Activated naive CD8-positive, alpha-beta T cell treated with anti-CD3 and anti-CD28 coated beads for 36 hours (primary cell): ENCODE results near the gene MITF. TPM values are rescaled to one million over a fixed set of nuclear protein-coding genes. Genes with fewer than 3 reads are reported as not detected.
A peak's percentile ranks its signal among the peaks of the same experiment; 100 is the strongest.

Source experiments
- DNase-seq: peaks from one replicate; pipeline ENCODE4 v3.0.0; 2021
- H3K27ac Mint-ChIP-seq: one replicate; pipeline ENCODE4 v1.8.0; 2022; ENCODE audit warnings: mild to moderate bottlenecking, moderate library complexity, mixed read lengths
- H3K27me3 Mint-ChIP-seq: one replicate; pipeline ENCODE4 v1.8.0; 2022; ENCODE audit warnings: mild to moderate bottlenecking, mixed read lengths
- H3K36me3 Mint-ChIP-seq: one replicate; pipeline ENCODE4 v1.8.0; 2021; ENCODE audit warnings: mild to moderate bottlenecking, mixed read lengths
- H3K4me1 Mint-ChIP-seq: one replicate; pipeline ENCODE4 v1.8.0; 2021; ENCODE audit warnings: mixed read lengths
- H3K4me3 Mint-ChIP-seq: one replicate; pipeline ENCODE4 v1.8.0; 2022; ENCODE audit warnings: mild to moderate bottlenecking, moderate library complexity, mixed read lengths
- H3K9me3 Mint-ChIP-seq: one replicate; pipeline ENCODE4 v1.8.0; 2022; ENCODE audit warnings: mixed read lengths
- total RNA-seq, 2 experiments: library from RNA; stranded (reverse); gene quantifications; one replicate each; pipeline ENCODE4 v1.2.3, GENCODE V29; 2021

Gene MITF
- under 1 TPM; 0.06 to 0.25 TPM for total RNA-seq

- DNase-seq = peak; percentile 73
- Mint-ChIP-seq H3K9me3 (no peaks in the 10 kb centered on the region), H3K27me3 (peaks cover 62% of the 10 kb centered on the region), H3K27ac (no peak within 1 kb of the TSS), H3K4me3 (peak within 1 kb of the TSS; percentile 74), H3K4me1 (peaks cover 6% of the 10 kb centered on the region), H3K36me3 (no peaks in the 10 kb centered on the region)
Measured at GRCh38 chr3:69739204-69740102, at the start of gene MITF. MITF (plus strand) TSS chr3:69739464; CDS start chr3:69739598, 134 bp downstream.

GRCh38 chr3:69691860-69692259 lies 47.4 kb upstream of the MITF start:
- Mint-ChIP-seq H3K36me3 (no peaks in the 10 kb centered on the region), H3K27ac (no peak overlapping the region), H3K9me3 (no peaks in the 10 kb centered on the region), H3K27me3 (no peaks in the 10 kb centered on the region), H3K4me1 (no peaks in the 10 kb centered on the region), H3K4me3 (no peak overlapping the region)
- DNase-seq = no peak

GRCh38 chr3:69692761-69693160 lies 46.5 kb upstream of the MITF start:
- Mint-ChIP-seq H3K4me3 (no peak overlapping the region), H3K9me3 (no peaks in the 10 kb centered on the region), H3K27me3 (no peaks in the 10 kb centered on the region), H3K4me1 (no peaks in the 10 kb centered on the region), H3K27ac (no peak overlapping the region), H3K36me3 (no peaks in the 10 kb centered on the region)
- no peak for DNase-seq

- Mint-ChIP-seq H3K4me3 (no peak overlapping the region), H3K27ac (no peak overlapping the region), H3K9me3 (no peaks in the 10 kb centered on the region), H3K4me1 (no peaks in the 10 kb centered on the region), H3K27me3 (no peaks in the 10 kb centered on the region), H3K36me3 (no peaks in the 10 kb centered on the region)
- no peak for DNase-seq
Measured at GRCh38 chr3:69695443-69695842, 43.8 kb upstream of the MITF start.

- Mint-ChIP-seq H3K27me3 (no peaks in the 10 kb centered on the region), H3K27ac (no peak overlapping the region), H3K4me3 (no peak overlapping the region)
Measured at GRCh38 chr3:69695933-69696332, 43.3 kb upstream of the MITF start.

GRCh38 chr3:69696367-69696766 lies 42.9 kb upstream of the MITF start:
- no peak overlapping the region for H3K27ac Mint-ChIP-seq
- H3K4me3 Mint-ChIP-seq = no peak overlapping the region
- H3K27me3 Mint-ChIP-seq = no peaks in the 10 kb centered on the region
- peaks cover 4% of the 10 kb centered on the region for H3K9me3 Mint-ChIP-seq
- H3K4me1 Mint-ChIP-seq = no peaks in the 10 kb centered on the region
- no peak for DNase-seq
- H3K36me3 Mint-ChIP-seq = no peaks in the 10 kb centered on the region

More at GRCh38 chr3:69695933-69696332, 43.3 kb upstream of the MITF start:
- Mint-ChIP-seq H3K4me1 (no peaks in the 10 kb centered on the region), H3K9me3 (peaks cover 3% of the 10 kb centered on the region), H3K36me3 (no peaks in the 10 kb centered on the region)
- DNase-seq = no peak

- no peak overlapping the region for H3K27ac Mint-ChIP-seq
- DNase-seq = no peak
- no peaks in the 10 kb centered on the region for H3K4me1 Mint-ChIP-seq
- H3K4me3 Mint-ChIP-seq = no peak overlapping the region
- H3K36me3 Mint-ChIP-seq = no peaks in the 10 kb centered on the region
- no peaks in the 10 kb centered on the region for H3K27me3 Mint-ChIP-seq
- H3K9me3 Mint-ChIP-seq = peaks cover 7% of the 10 kb centered on the region
Measured at GRCh38 chr3:69697381-69697780, 41.9 kb upstream of the MITF start.

GRCh38 chr3:69698728-69699127 lies 40.5 kb upstream of the MITF start:
- no peaks in the 10 kb centered on the region for H3K36me3 Mint-ChIP-seq
- no peaks in the 10 kb centered on the region for H3K4me1 Mint-ChIP-seq
- H3K27me3 Mint-ChIP-seq = no peaks in the 10 kb centered on the region
- peaks cover 7% of the 10 kb centered on the region for H3K9me3 Mint-ChIP-seq
- DNase-seq = no peak
- no peak overlapping the region for H3K27ac Mint-ChIP-seq
- no peak overlapping the region for H3K4me3 Mint-ChIP-seq

GRCh38 chr3:69699183-69699582 lies 40.1 kb upstream of the MITF start:
- H3K9me3 Mint-ChIP-seq = peaks cover 7% of the 10 kb centered on the region
- H3K4me3 Mint-ChIP-seq = no peak overlapping the region
- no peak for DNase-seq
- H3K27ac Mint-ChIP-seq = no peak overlapping the region
- peaks cover 4% of the 10 kb centered on the region for H3K27me3 Mint-ChIP-seq
- no peaks in the 10 kb centered on the region for H3K4me1 Mint-ChIP-seq
- no peaks in the 10 kb centered on the region for H3K36me3 Mint-ChIP-seq

- Mint-ChIP-seq H3K27me3 (peaks cover 5% of the 10 kb centered on the region), H3K4me1 (no peaks in the 10 kb centered on the region), H3K27ac (no peak overlapping the region), H3K36me3 (no peaks in the 10 kb centered on the region), H3K4me3 (no peak overlapping the region), H3K9me3 (peaks cover 7% of the 10 kb centered on the region)
- DNase-seq = no peak
Measured at GRCh38 chr3:69700949-69701348, 38.3 kb upstream of the MITF start.

GRCh38 chr3:69710153-69710977 lies 28.9 kb upstream of the MITF start:
- H3K4me3 Mint-ChIP-seq = no peak overlapping the region
- no peaks in the 10 kb centered on the region for H3K4me1 Mint-ChIP-seq
- H3K36me3 Mint-ChIP-seq = no peaks in the 10 kb centered on the region
- no peak for DNase-seq
- no peak overlapping the region for H3K27ac Mint-ChIP-seq
- H3K27me3 Mint-ChIP-seq = peaks cover 3% of the 10 kb centered on the region
- no peaks in the 10 kb centered on the region for H3K9me3 Mint-ChIP-seq

GRCh38 chr3:69712269-69712668 lies 27.0 kb upstream of the MITF start:
- no peaks in the 10 kb centered on the region for H3K36me3 Mint-ChIP-seq
- no peaks in the 10 kb centered on the region for H3K4me1 Mint-ChIP-seq
- H3K9me3 Mint-ChIP-seq = no peaks in the 10 kb centered on the region
- H3K4me3 Mint-ChIP-seq = no peak overlapping the region
- peaks cover 2% of the 10 kb centered on the region for H3K27me3 Mint-ChIP-seq
- H3K27ac Mint-ChIP-seq = no peak overlapping the region
- DNase-seq = no peak

- Mint-ChIP-seq H3K27me3 (no peaks in the 10 kb centered on the region), H3K4me3 (no peak overlapping the region), H3K4me1 (no peaks in the 10 kb centered on the region), H3K27ac (no peak overlapping the region), H3K36me3 (no peaks in the 10 kb centered on the region), H3K9me3 (no peaks in the 10 kb centered on the region)
- no peak for DNase-seq
Measured at GRCh38 chr3:69712933-69713332, 26.3 kb upstream of the MITF start.

- Mint-ChIP-seq H3K27me3 (peaks cover 6% of the 10 kb centered on the region), H3K4me1 (no peaks in the 10 kb centered on the region), H3K36me3 (no peaks in the 10 kb centered on the region), H3K4me3 (no peak overlapping the region), H3K9me3 (no peaks in the 10 kb centered on the region), H3K27ac (no peak overlapping the region)
- DNase-seq = no peak
Measured at GRCh38 chr3:69715204-69715603, 24.1 kb upstream of the MITF start.

- no peaks in the 10 kb centered on the region for H3K4me1 Mint-ChIP-seq
- H3K4me3 Mint-ChIP-seq = no peak overlapping the region
- no peak overlapping the region for H3K27ac Mint-ChIP-seq
- peaks cover 8% of the 10 kb centered on the region for H3K27me3 Mint-ChIP-seq
- no peaks in the 10 kb centered on the region for H3K36me3 Mint-ChIP-seq
- no peaks in the 10 kb centered on the region for H3K9me3 Mint-ChIP-seq
- no peak for DNase-seq
Measured at GRCh38 chr3:69716119-69716518, 23.1 kb upstream of the MITF start.
